SK-N-MC (cell line): ENCODE data around the gene CA10.

ENCODE experiments used
- EZH2 ChIP-seq: fragments of 200-600 bp; sonication (generic); IDR thresholded peaks from one replicate; pipeline ENCODE4 v1.6.1; 2017; ENCODE audit warnings: antibody characterized with exemption
- POLR2AphosphoS5 ChIP-seq: IDR thresholded peaks from 2 replicates; pipeline ENCODE4 v1.6.1; 2012; ENCODE audit warnings: mild to moderate bottlenecking, low read depth, low read length, borderline replicate concordance

GRCh38 chr17:51912939-51913338 lies 245.6 kb downstream of the CA10 start:
- TF ChIP-seq EZH2 (no peak), POLR2AphosphoS5 (no peak)
